Jurkat, Clone E6-1 (cell line): Measurements from ENCODE around the gene ABCC3.
"Not testable (repeated sequence)": the region's sequence is repeated elsewhere in the genome, so short reads cannot be mapped to it uniquely, and the experiment has no call there.

Experiments
- DNase-seq: peaks from one replicate; pipeline ENCODE4 v3.0.0-alpha.2; 2011; ENCODE audit warnings: low read depth, low spot score
- H3K4me3 ChIP-seq: 2 replicates; pipeline ENCODE4 v1.5.1; 2011; ENCODE audit warnings: mild to moderate bottlenecking, low read length, control low read depth, moderate library complexity

Gene ABCC3

GRCh38 chr17:50680126-50680525 lies 45.4 kb downstream of the ABCC3 start:
- no peak overlapping the region for H3K4me3 ChIP-seq
- DNase-seq: no peak

- peak overlapping the region; percentile 7; the same call in 1 of the 2 replicates for H3K4me3 ChIP-seq
- DNase-seq: not testable (repeated sequence)
Observed at GRCh38 chr17:50680543-50681262, 46.0 kb downstream of the ABCC3 start.

GRCh38 chr17:50681263-50682200 lies 46.9 kb downstream of the ABCC3 start:
- peak; percentile 42 for DNase-seq
- peak overlapping the region; percentile 7; the same call in 1 of the 2 replicates for H3K4me3 ChIP-seq

GRCh38 chr17:50682441-50682840 lies 47.8 kb downstream of the ABCC3 start:
- DNase-seq: no peak
- H3K4me3 ChIP-seq: no peak overlapping the region

GRCh38 chr17:50682938-50683337 lies 48.3 kb downstream of the ABCC3 start:
- no peak for DNase-seq
- H3K4me3 ChIP-seq: no peak overlapping the region

GRCh38 chr17:50683434-50684287 lies 49.0 kb downstream of the ABCC3 start:
- no peak overlapping the region for H3K4me3 ChIP-seq
- no peak for DNase-seq

- no peak overlapping the region for H3K4me3 ChIP-seq
- DNase-seq: no peak
Observed at GRCh38 chr17:50684288-50684611, 49.6 kb downstream of the ABCC3 start.

- no peak for DNase-seq
- no peak overlapping the region for H3K4me3 ChIP-seq
Observed at GRCh38 chr17:50684612-50685333, 50.1 kb downstream of the ABCC3 start.

- DNase-seq: no peak
Observed at GRCh38 chr17:50685334-50685665, 50.6 kb downstream of the ABCC3 start.

GRCh38 chr17:50685691-50686493 lies 51.2 kb downstream of the ABCC3 start:
- H3K4me3 ChIP-seq: no peak overlapping the region
- no peak for DNase-seq

More at GRCh38 chr17:50685334-50685665, 50.6 kb downstream of the ABCC3 start:
- no peak overlapping the region for H3K4me3 ChIP-seq

GRCh38 chr17:50686494-50687199 lies 52.0 kb downstream of the ABCC3 start:
- no peak overlapping the region for H3K4me3 ChIP-seq

GRCh38 chr17:50687200-50688066 lies 52.8 kb downstream of the ABCC3 start:
- H3K4me3 ChIP-seq: no peak overlapping the region
- no peak for DNase-seq

More at GRCh38 chr17:50686494-50687199, 52.0 kb downstream of the ABCC3 start:
- DNase-seq: no peak

- DNase-seq: no peak
- no peak overlapping the region for H3K4me3 ChIP-seq
Observed at GRCh38 chr17:50688245-50688644, 53.6 kb downstream of the ABCC3 start.

GRCh38 chr17:50689251-50689650 lies 54.6 kb downstream of the ABCC3 start:
- DNase-seq: no peak

GRCh38 chr17:50689956-50690886 lies 55.5 kb downstream of the ABCC3 start:
- H3K4me3 ChIP-seq: no peak overlapping the region
- DNase-seq: no peak

More at GRCh38 chr17:50689251-50689650, 54.6 kb downstream of the ABCC3 start:
- no peak overlapping the region for H3K4me3 ChIP-seq
